Gastrocnemius medialis (tissue), 4 donors: ENCODE data around the gene SERPINB1. TPM values are rescaled to one million over a fixed set of nuclear protein-coding genes. Genes with fewer than 3 reads are reported as not detected.

Source experiments
- ATAC-seq, 2 donors: fragments of 150-250 bp; one replicate each; pipeline ENCODE4 v1.9.1; 2016
- DNase-seq, 2 donors: peaks; one replicate each; pipeline ENCODE4 v3.0.0-alpha.2; 2019
- H3K27ac ChIP-seq, 4 donors: fragments of 200-600 bp; sonication (generic); 1 replicate in 1 of 4; 2 replicates in 3 of 4; pipeline ENCODE4 v1.5.1; 2016 to 2018; ENCODE audit warnings: mild to moderate bottlenecking in 2 of 4, moderate library complexity in 1 of 4
- H3K27me3 ChIP-seq, 3 donors: fragments of 200-600 bp; sonication (generic) in 2 of 3; 1 replicate in 1 of 3; 2 replicates in 2 of 3; pipeline versions ENCODE4 v1.5.1 to v1.6.0; 2016 to 2019; ENCODE audit warnings: mild to moderate bottlenecking in 1 of 3, moderate library complexity in 1 of 3
- H3K36me3 ChIP-seq, 2 donors: fragments of 200-600 bp; sonication (generic) in 1 of 2; one replicate each; pipeline ENCODE4 v1.5.1; 2017 to 2018
- H3K4me1 ChIP-seq, 2 donors: fragments of 200-600 bp; sonication (generic) in 1 of 2; one replicate each; pipeline ENCODE4 v1.5.1; 2016 to 2017; ENCODE audit warnings: mild to moderate bottlenecking in 2 of 2
- H3K4me3 ChIP-seq, 4 donors: fragments of 200-600 bp; sonication (generic) in 3 of 4; 1 replicate in 1 of 4; 2 replicates in 3 of 4; pipeline ENCODE4 v1.5.1; 2016 to 2019; ENCODE audit warnings: mild to moderate bottlenecking in 2 of 4
- H3K9me3 ChIP-seq, 3 donors: fragments of 200-600 bp; sonication (generic) in 2 of 3; 1 replicate in 1 of 3; 2 replicates in 2 of 3; pipeline ENCODE4 v1.5.1; 2016 to 2019
- POLR2A ChIP-seq, 2 donors: fragments of 450-650 bp; IDR thresholded peaks; one replicate each; pipeline ENCODE4 v1.6.1; 2017; ENCODE audit warnings: antibody characterized with exemption in 2 of 2, mild to moderate bottlenecking in 2 of 2, moderate library complexity in 2 of 2
- in situ Hi-C, 4 donors: fragments of 200-750 bp; cut with MboI; loops; one replicate each; pipeline versions ENCODE4 v1.15.0 to v1.8.0; 2017; ENCODE audit warnings: low sequenced_read_pairs in 4 of 4
- intact Hi-C: fragments of 100-400 bp; cut with DNase I; formaldehyde crosslinking; loops from one replicate; pipeline ENCODE4 v1.15.1; 2023; ENCODE audit warnings: low total_unique reads
- total RNA-seq, 4 donors: library from RNA; depleted of rRNA; stranded (reverse); fragments of >200 nt; gene quantifications; one replicate each; pipeline versions ENCODE4 v1.1.0 to v1.2.3, GENCODE V29; 2016
- TF ChIP-seq, protein P1 (sequence below), 5 experiments: fragments of 450-650 bp in 3 of 5; fragments of 200-600 bp in 2 of 5; sonication (generic) in 2 of 5; IDR thresholded peaks in 4 of 5; conservative IDR thresholded peaks in 1 of 5; 1 replicate in 4 of 5; 2 replicates in 1 of 5; pipeline ENCODE4 v1.5.1; 2016 to 2019; ENCODE audit warnings: antibody characterized with exemption in 5 of 5, mild to moderate bottlenecking in 3 of 5, moderate library complexity in 3 of 5

Gene SERPINB1
- total RNA-seq, 4 donors from 2014 or later: 14.0 to 29.9 (median 24.9) TPM

DNA sequence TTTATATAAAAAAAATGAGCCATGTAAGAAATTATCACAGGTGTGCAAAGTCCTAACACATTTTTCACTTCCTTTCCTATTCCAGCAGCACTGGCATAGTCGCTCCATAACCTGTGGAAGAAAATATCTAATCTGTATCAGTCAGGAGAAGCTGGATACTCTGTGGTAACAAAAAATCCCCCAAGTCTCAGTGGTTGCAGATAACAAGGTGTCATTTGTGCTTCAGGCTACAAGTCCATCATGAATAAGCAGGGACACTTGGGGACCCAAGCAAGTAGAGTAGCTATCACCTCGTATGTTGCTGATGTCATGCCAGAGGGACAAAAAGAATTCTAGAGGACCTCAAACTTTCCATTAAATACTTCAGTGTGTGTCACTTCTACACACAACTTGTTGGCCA is 30.3 kb upstream of the SERPINB1 start:
- no peak for DNase-seq
- ATAC-seq: no peak
- TF ChIP-seq POLR2A (IDR thresholded peaks at IDR 0.05): no peak
- TF ChIP-seq, protein P1, sequence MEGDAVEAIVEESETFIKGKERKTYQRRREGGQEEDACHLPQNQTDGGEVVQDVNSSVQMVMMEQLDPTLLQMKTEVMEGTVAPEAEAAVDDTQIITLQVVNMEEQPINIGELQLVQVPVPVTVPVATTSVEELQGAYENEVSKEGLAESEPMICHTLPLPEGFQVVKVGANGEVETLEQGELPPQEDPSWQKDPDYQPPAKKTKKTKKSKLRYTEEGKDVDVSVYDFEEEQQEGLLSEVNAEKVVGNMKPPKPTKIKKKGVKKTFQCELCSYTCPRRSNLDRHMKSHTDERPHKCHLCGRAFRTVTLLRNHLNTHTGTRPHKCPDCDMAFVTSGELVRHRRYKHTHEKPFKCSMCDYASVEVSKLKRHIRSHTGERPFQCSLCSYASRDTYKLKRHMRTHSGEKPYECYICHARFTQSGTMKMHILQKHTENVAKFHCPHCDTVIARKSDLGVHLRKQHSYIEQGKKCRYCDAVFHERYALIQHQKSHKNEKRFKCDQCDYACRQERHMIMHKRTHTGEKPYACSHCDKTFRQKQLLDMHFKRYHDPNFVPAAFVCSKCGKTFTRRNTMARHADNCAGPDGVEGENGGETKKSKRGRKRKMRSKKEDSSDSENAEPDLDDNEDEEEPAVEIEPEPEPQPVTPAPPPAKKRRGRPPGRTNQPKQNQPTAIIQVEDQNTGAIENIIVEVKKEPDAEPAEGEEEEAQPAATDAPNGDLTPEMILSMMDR (IDR thresholded peaks at IDR 0.05 in 4 of 5, conservative IDR thresholded peaks at IDR 0.05 in 1 of 5): no peak
- H3K36me3 ChIP-seq: no peaks in the 10 kb centered on the region
- intact Hi-C loops: no loop called here
- in situ Hi-C loops: no loop called here
- H3K4me3 ChIP-seq: no peak overlapping the region
- H3K27me3 ChIP-seq: peaks cover 0 to 11% (median 0%) of the 10 kb centered on the region in 3 donors
- H3K9me3 ChIP-seq: no peaks in the 10 kb centered on the region
- H3K27ac ChIP-seq: no peak overlapping the region
- peaks cover 0 to 11% of the 10 kb centered on the region in 2 donors for H3K4me1 ChIP-seq

GRCh38 chr6:2871102-2871501 is 29.4 kb upstream of the SERPINB1 start:
- Histone ChIP-seq H3K36me3 (no peaks in the 10 kb centered on the region), H3K4me1 (peaks cover 5 to 11% of the 10 kb centered on the region in 2 donors), H3K9me3 (no peaks in the 10 kb centered on the region), H3K27me3 (peaks cover 0 to 11% (median 0%) of the 10 kb centered on the region in 3 donors), H3K4me3 (no peak overlapping the region), H3K27ac (no peak overlapping the region)
- in situ Hi-C loops (no loop called here), intact Hi-C loops (no loop called here)
- TF ChIP-seq POLR2A (IDR thresholded peaks at IDR 0.05): no peak
- TF ChIP-seq, protein P1 (IDR thresholded peaks at IDR 0.05 in 4 of 5, conservative IDR thresholded peaks at IDR 0.05 in 1 of 5): no peak
- ATAC-seq (no peak), DNase-seq (no peak)

DNA sequence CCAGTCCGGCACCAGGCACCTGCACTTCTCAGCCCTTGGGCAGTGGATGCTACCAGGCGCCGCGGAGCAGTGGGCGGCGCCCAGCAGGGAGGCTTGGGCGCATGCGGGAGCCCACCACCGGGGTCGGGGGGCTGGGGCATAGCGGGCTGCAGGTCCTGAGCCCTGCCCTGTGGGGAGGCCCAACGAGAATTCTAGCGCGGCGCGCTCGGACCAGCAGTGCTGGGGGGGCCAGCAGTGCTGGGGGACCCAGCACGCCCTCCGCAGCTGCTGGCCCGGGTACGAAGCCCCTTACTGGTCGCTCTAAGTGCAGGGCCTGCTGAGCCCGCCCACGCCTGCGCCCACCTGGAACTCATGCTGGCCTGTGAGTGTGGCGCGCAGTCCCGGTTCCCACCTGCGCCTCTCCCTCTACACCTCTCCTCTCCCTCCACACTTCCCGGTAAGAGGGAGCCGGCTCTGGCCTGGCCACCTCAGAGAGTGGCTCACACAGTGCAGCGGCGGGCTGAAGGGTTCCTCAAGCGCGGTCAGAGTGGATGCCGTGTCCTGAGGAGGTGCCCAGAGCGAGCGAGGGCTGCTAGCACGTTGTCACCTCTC is 28.5 kb upstream of the SERPINB1 start:
- in situ Hi-C loops (no loop called here), intact Hi-C loops (no loop called here)
- Histone ChIP-seq H3K27ac (no peak overlapping the region), H3K4me1 (peaks cover 13 to 14% of the 10 kb centered on the region in 2 donors), H3K27me3 (peaks cover 0 to 6% (median 0%) of the 10 kb centered on the region in 3 donors), H3K36me3 (no peaks in the 10 kb centered on the region), H3K9me3 (no peaks in the 10 kb centered on the region), H3K4me3 (no peak overlapping the region)
- TF ChIP-seq POLR2A (IDR thresholded peaks at IDR 0.05): no peak
- TF ChIP-seq, protein P1 (IDR thresholded peaks at IDR 0.05 in 4 of 5, conservative IDR thresholded peaks at IDR 0.05 in 1 of 5): no peak
- no peak for ATAC-seq
- DNase-seq: no peak

- ATAC-seq: no peak
- H3K9me3 ChIP-seq: no peaks in the 10 kb centered on the region
- peaks cover 9 to 14% of the 10 kb centered on the region in 2 donors for H3K4me1 ChIP-seq
- H3K36me3 ChIP-seq: no peaks in the 10 kb centered on the region
- no peak overlapping the region for H3K4me3 ChIP-seq
- intact Hi-C loops (no loop called here), in situ Hi-C loops (no loop called here)
- no peaks in the 10 kb centered on the region for H3K27me3 ChIP-seq
- no peak for DNase-seq
- no peak for TF ChIP-seq POLR2A (IDR thresholded peaks at IDR 0.05)
- TF ChIP-seq, protein P1 (IDR thresholded peaks at IDR 0.05 in 4 of 5, conservative IDR thresholded peaks at IDR 0.05 in 1 of 5): no peak
- no peak overlapping the region for H3K27ac ChIP-seq
Measured at GRCh38 chr6:2868637-2869036, 27.0 kb upstream of the SERPINB1 start.
